SK-N-SH (cell line): ENCODE results near the gene ARHGAP11A. TPM values are rescaled to one million over a fixed set of nuclear protein-coding genes. Genes with fewer than 3 reads are reported as not detected.

Experiments used
- CTCF ChIA-PET: fragments of 300-600, 350-600 bp; formaldehyde crosslinking; extraction: SDS; loops from one replicate; lab custom pipeline; 2021; lab: Yijun Ruan, JAX
- POLR2A ChIA-PET: fragments of 350-600 bp; sonication (Branson Sonifier 250); formaldehyde crosslinking; extraction: SDS; loops from one replicate; lab custom pipeline; 2020; ENCODE audit warnings: antibody characterized with exemption, inconsistent platforms; lab: Yijun Ruan, JAX
- DNase-seq: peaks from one replicate; pipeline ENCODE4 v3.0.0; 2012
- H2AFZ ChIP-seq: fragments of 200-600 bp; sonication (generic); 2 replicates; pipeline ENCODE4 v1.8.1; 2016; ENCODE audit warnings: antibody characterized with exemption, mild to moderate bottlenecking, low read depth
- H3F3A ChIP-seq: fragments of 200-600 bp; sonication (generic); replicated peaks from 2 replicates; pipeline ENCODE3; 2016; ENCODE audit warnings: antibody characterized with exemption, mild to moderate bottlenecking; ENCODE audit not compliant: insufficient read depth
- H3K27ac ChIP-seq, 2 experiments: fragments of 200-500 bp in 1 of 2; fragments of 200-600 bp in 1 of 2; sonication (Bioruptor generic) in 1 of 2; sonication (generic), shearing (Covaris generic) in 1 of 2; 2 replicates each; pipeline versions ENCODE4 v1.5.1 to v1.6.1; 2014 to 2016; ENCODE audit warnings: low read depth in 2 of 2, inconsistent platforms in 1 of 2, low read length in 1 of 2, mild to moderate bottlenecking in 1 of 2, mixed read lengths in 1 of 2
- H3K27me3 ChIP-seq: fragments of 200-600 bp; sonication (generic), shearing (Covaris generic); 2 replicates; pipeline ENCODE4 v1.6.1; 2016; ENCODE audit warnings: mixed run types; ENCODE audit not compliant: insufficient read depth
- H3K36me3 ChIP-seq, 2 experiments: fragments of 200-500 bp in 1 of 2; fragments of 200-600 bp in 1 of 2; sonication (Bioruptor generic) in 1 of 2; sonication (generic) in 1 of 2; replicated peaks in 1 of 2; 2 replicates each; pipeline versions ENCODE3 to v1.5.1; 2014 to 2016; ENCODE audit warnings: low read length in 1 of 2, mild to moderate bottlenecking in 1 of 2; ENCODE audit not compliant: insufficient read depth in 2 of 2, control insufficient read depth in 1 of 2
- H3K4me1 ChIP-seq, 2 experiments: fragments of 200-500 bp in 1 of 2; fragments of 200-600 bp in 1 of 2; sonication (Bioruptor generic) in 1 of 2; sonication (generic), shearing (Covaris generic) in 1 of 2; 2 replicates each; pipeline versions ENCODE4 v1.5.1 to v1.6.1; 2014 to 2016; ENCODE audit warnings: low read depth in 1 of 2, low read length in 1 of 2, mixed run types in 1 of 2; ENCODE audit not compliant: insufficient read depth in 2 of 2, control insufficient read depth in 1 of 2
- H3K4me2 ChIP-seq: fragments of 200-600 bp; sonication (generic), shearing (Covaris generic); 2 replicates; pipeline ENCODE4 v1.6.1; 2017; ENCODE audit warnings: mixed run types
- H3K4me3 ChIP-seq, 2 experiments: fragments of 200-500 bp in 1 of 2; fragments of 200-600 bp in 1 of 2; sonication (Bioruptor generic) in 1 of 2; sonication (generic), shearing (Covaris generic) in 1 of 2; 2 replicates each; pipeline versions ENCODE4 v1.5.1 to v1.8.1; 2014 to 2016; ENCODE audit warnings: low read depth in 2 of 2, inconsistent platforms in 1 of 2, low read length in 1 of 2, mild to moderate bottlenecking in 1 of 2, mixed read lengths in 1 of 2, moderate library complexity in 1 of 2
- H3K79me2 ChIP-seq: fragments of 200-600 bp; sonication (generic); 2 replicates; pipeline ENCODE4 v1.8.1; 2017; ENCODE audit warnings: mild to moderate bottlenecking; ENCODE audit not compliant: insufficient read depth
- H3K9ac ChIP-seq: fragments of 200-600 bp; sonication (generic); 2 replicates; pipeline ENCODE4 v1.6.1; 2017; ENCODE audit warnings: mixed run types
- H3K9me2 ChIP-seq: fragments of 200-600 bp; sonication (generic); 2 replicates; pipeline ENCODE4 v1.6.1; 2017; ENCODE audit warnings: mixed run types
- H3K9me3 ChIP-seq: fragments of 200-600 bp; sonication (generic); 2 replicates; pipeline ENCODE4 v1.6.1; 2017; ENCODE audit warnings: mixed run types, mild to moderate bottlenecking, moderate library complexity
- H4K20me1 ChIP-seq: fragments of 200-600 bp; sonication (generic); 2 replicates; pipeline ENCODE4 v1.6.1; 2017; ENCODE audit warnings: mild to moderate bottlenecking, mixed run types; ENCODE audit not compliant: insufficient read depth
- CHD2 ChIP-seq: fragments of 150-350 bp; IDR thresholded peaks from 2 replicates; pipeline ENCODE4 v1.6.1; 2018; ENCODE audit warnings: low read length; ENCODE audit not compliant: partially characterized antibody
- ELF1 ChIP-seq: IDR thresholded peaks from 2 replicates; pipeline ENCODE4 v1.4.0; 2012
- EP300 ChIP-seq, 2 experiments: IDR thresholded peaks; 2 replicates each; pipeline versions ENCODE4 v1.4.0 to v1.6.1; 2012; ENCODE audit warnings: borderline replicate concordance in 1 of 2, low read depth in 1 of 2, low read length in 1 of 2
- EZH2phosphoT487 ChIP-seq: fragments of 200-600 bp; sonication (generic); IDR thresholded peaks from 2 replicates; pipeline ENCODE4 v1.6.1; 2017; ENCODE audit warnings: low read depth, mixed run types, mild to moderate bottlenecking, antibody characterized with exemption, moderate library complexity, borderline replicate concordance
- FOXJ3 ChIP-seq: sonication (generic); formaldehyde crosslinking; IDR thresholded peaks from 2 replicates; pipeline ENCODE4 v1.5.1; 2020; ENCODE audit warnings: mild to moderate bottlenecking, missing genetic modification reagents
- GABPA ChIP-seq: IDR thresholded peaks from 2 replicates; pipeline ENCODE4 v1.4.0; 2012; ENCODE audit warnings: low read depth, mild to moderate bottlenecking
- GATA2 ChIP-seq: sonication (generic); formaldehyde crosslinking; IDR thresholded peaks from 2 replicates; pipeline ENCODE4 v1.5.0; 2020; ENCODE audit warnings: mild to moderate bottlenecking, missing genetic modification reagents
- JUND ChIP-seq: IDR thresholded peaks from 2 replicates; pipeline ENCODE4 v1.4.0; 2012
- MAX ChIP-seq: IDR thresholded peaks from 2 replicates; pipeline ENCODE4 v1.4.0; 2012; ENCODE audit warnings: low read depth
- MXI1 ChIP-seq: IDR thresholded peaks from 2 replicates; pipeline ENCODE4 v1.6.1; 2012; ENCODE audit warnings: mild to moderate bottlenecking, low read depth, low read length, improper control_type of control experiment
- NRF1 ChIP-seq: IDR thresholded peaks from 2 replicates; pipeline ENCODE4 v1.6.1; 2012; ENCODE audit warnings: low read depth, mild to moderate bottlenecking, low read length
- POLR2AphosphoS5 ChIP-seq: IDR thresholded peaks from 2 replicates; pipeline ENCODE4 v1.6.1; 2012; ENCODE audit warnings: low read depth, low read length
- RFX5 ChIP-seq: IDR thresholded peaks from 2 replicates; pipeline ENCODE4 v1.6.1; 2012; ENCODE audit warnings: mild to moderate bottlenecking, improper control_type of control experiment, low read length
- RXRA ChIP-seq: IDR thresholded peaks from 2 replicates; pipeline ENCODE4 v1.4.0; 2012; ENCODE audit warnings: low read depth, mild to moderate bottlenecking, borderline replicate concordance
- YY1 ChIP-seq: IDR thresholded peaks from 2 replicates; pipeline ENCODE4 v1.4.0; 2012; ENCODE audit warnings: low read depth, mild to moderate bottlenecking
- WGBS: methylation state at CpG from one replicate; pipeline ENCODE4 v1.1.6; 2017; ENCODE audit warnings: low lambda C conversion rate; 5-methylcytosine and 5-hydroxymethylcytosine counted together
- polyA plus RNA-seq, 3 experiments: library from polyadenylated mRNA; depleted of rRNA; stranded (reverse); fragments of >200 nt; gene quantifications; 2 replicates each; pipeline ENCODE4 v1.2.3, GENCODE V29; 2012
- TF ChIP-seq, protein P1 (sequence below): fragments of 200-600 bp; sonication (generic); IDR thresholded peaks from 2 replicates; pipeline ENCODE4 v1.6.1; 2017; ENCODE audit warnings: antibody characterized with exemption, mild to moderate bottlenecking, moderate library complexity
- TF ChIP-seq, protein P2 (sequence below): IDR thresholded peaks from 2 replicates; pipeline ENCODE4 v1.6.1; 2012; ENCODE audit warnings: mild to moderate bottlenecking, low read depth, low read length, moderate library complexity

ARHGAP11A gene
- polyA plus RNA-seq, 1 of the 3 experiments (the other 2 are of a cell fraction) = 4.8 TPM

DNA sequence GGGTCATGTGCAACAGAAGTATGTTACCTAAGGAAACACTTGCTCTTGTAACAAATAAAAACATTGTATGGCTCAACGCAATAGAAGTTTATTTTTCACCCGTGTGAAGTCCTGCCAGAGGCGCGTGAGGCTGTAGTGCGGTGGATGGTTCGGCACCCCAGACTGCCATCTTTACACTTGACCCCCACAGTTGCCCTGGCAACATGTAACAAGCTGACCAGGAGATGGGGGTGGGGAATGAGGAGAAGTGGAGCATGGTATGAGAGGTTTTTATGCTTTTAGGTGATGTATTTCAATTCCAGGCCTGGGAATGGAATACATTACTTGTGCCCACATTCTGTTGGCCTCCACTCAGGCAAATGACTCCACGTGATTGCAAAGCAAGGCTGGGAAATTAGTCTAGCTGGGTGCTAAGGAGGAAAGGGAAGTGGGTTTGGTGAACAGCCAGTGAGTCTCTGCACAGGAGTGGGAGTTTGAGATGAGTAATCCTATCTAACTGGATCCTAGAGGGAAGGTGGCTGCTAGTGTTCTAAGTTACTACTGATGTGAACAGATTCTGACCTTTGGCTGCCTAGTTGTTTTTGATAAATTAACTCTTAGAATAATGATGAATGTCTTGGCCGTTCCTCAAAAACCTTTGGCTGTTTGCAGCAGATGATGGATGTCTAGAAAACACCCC lies 68.7 kb downstream of the ARHGAP11A start (continued):
- TF ChIP-seq CHD2 (no peak), GATA2 (no peak), FOXJ3 (CRISPR knock-in tag) (no peak), GABPA (no peak), NRF1 (no peak), JUND (peak; percentile 59), MAX (peak; percentile 80), MXI1 (no peak), RFX5 (no peak), ELF1 (no peak)
- TF ChIP-seq, protein P1, sequence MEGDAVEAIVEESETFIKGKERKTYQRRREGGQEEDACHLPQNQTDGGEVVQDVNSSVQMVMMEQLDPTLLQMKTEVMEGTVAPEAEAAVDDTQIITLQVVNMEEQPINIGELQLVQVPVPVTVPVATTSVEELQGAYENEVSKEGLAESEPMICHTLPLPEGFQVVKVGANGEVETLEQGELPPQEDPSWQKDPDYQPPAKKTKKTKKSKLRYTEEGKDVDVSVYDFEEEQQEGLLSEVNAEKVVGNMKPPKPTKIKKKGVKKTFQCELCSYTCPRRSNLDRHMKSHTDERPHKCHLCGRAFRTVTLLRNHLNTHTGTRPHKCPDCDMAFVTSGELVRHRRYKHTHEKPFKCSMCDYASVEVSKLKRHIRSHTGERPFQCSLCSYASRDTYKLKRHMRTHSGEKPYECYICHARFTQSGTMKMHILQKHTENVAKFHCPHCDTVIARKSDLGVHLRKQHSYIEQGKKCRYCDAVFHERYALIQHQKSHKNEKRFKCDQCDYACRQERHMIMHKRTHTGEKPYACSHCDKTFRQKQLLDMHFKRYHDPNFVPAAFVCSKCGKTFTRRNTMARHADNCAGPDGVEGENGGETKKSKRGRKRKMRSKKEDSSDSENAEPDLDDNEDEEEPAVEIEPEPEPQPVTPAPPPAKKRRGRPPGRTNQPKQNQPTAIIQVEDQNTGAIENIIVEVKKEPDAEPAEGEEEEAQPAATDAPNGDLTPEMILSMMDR = no peak

- no peaks in the 10 kb centered on the region for H3K9me3 ChIP-seq
- DNase-seq = no peak
- peaks cover 55% of the 10 kb centered on the region for H3F3A ChIP-seq
- no peak for TF ChIP-seq EZH2phosphoT487
- no peak for TF ChIP-seq POLR2AphosphoS5
- TF ChIP-seq, protein P2, sequence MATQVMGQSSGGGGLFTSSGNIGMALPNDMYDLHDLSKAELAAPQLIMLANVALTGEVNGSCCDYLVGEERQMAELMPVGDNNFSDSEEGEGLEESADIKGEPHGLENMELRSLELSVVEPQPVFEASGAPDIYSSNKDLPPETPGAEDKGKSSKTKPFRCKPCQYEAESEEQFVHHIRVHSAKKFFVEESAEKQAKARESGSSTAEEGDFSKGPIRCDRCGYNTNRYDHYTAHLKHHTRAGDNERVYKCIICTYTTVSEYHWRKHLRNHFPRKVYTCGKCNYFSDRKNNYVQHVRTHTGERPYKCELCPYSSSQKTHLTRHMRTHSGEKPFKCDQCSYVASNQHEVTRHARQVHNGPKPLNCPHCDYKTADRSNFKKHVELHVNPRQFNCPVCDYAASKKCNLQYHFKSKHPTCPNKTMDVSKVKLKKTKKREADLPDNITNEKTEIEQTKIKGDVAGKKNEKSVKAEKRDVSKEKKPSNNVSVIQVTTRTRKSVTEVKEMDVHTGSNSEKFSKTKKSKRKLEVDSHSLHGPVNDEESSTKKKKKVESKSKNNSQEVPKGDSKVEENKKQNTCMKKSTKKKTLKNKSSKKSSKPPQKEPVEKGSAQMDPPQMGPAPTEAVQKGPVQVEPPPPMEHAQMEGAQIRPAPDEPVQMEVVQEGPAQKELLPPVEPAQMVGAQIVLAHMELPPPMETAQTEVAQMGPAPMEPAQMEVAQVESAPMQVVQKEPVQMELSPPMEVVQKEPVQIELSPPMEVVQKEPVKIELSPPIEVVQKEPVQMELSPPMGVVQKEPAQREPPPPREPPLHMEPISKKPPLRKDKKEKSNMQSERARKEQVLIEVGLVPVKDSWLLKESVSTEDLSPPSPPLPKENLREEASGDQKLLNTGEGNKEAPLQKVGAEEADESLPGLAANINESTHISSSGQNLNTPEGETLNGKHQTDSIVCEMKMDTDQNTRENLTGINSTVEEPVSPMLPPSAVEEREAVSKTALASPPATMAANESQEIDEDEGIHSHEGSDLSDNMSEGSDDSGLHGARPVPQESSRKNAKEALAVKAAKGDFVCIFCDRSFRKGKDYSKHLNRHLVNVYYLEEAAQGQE = no peak
- TF ChIP-seq NRF1 = no peak
- no peak for TF ChIP-seq RXRA
- no peak for TF ChIP-seq EP300 (IDR thresholded peaks at IDR 0.05; ENCODE audit: borderline replicate concordance in 1 of 2, low read depth in 1 of 2, low read length in 1 of 2)
- TF ChIP-seq JUND = no peak
- no peak for TF ChIP-seq MXI1
- TF ChIP-seq ELF1 = no peak
- no peak for TF ChIP-seq GABPA
- no peak for TF ChIP-seq RFX5
- TF ChIP-seq YY1 = no peak
- H2AFZ ChIP-seq = no peak overlapping the region
- peak overlapping the region; percentile 42; the same call in 1 of the 2 replicates for H3K9ac ChIP-seq
- ChIA-PET POLR2A (no interaction called here), CTCF (interaction anchor here (0.6 to 1.4 kb wide), 2 partner anchors 7 to 23 kb away, joined by 3 read pairs; no protein-coding TSS in a partner anchor)
- WGBS = 76% methylated on average over 1 of the region's 1 CpG
- H3K4me3 ChIP-seq = no peak overlapping the region
- H3K36me3 ChIP-seq = no peaks in the 10 kb centered on the region
- H3K27me3 ChIP-seq = no peaks in the 10 kb centered on the region
- peaks cover 18% of the 10 kb centered on the region; the same call in 1 of the 2 replicates for H3K79me2 ChIP-seq
- peak overlapping the region in 1 of 2 experiments; percentile 98; a peak in 2 of 4 replicates for H3K27ac ChIP-seq
- no peaks in the 10 kb centered on the region for H4K20me1 ChIP-seq
- no peaks in the 10 kb centered on the region for H3K9me2 ChIP-seq
- H3K4me1 ChIP-seq = peaks cover 7 to 37% of the 10 kb centered on the region in 2 experiments
- H3K4me2 ChIP-seq = peak overlapping the region; percentile 35; the same call in 1 of the 2 replicates
Measured at GRCh38 chr15:32685576-32685975, 70.3 kb downstream of the ARHGAP11A start.
